ENCODE measurements around the gene CX3CL1. TPM values are rescaled to one million over a fixed set of nuclear protein-coding genes. Genes with fewer than 3 reads are reported as not detected.

CX3CL1 gene
- total and polyA plus RNA-seq, 2 of the 13 experiments (the other 11 are each of a cell fraction or from before 2014, with no cell fraction given) = 57.3 to 60.8 TPM

- Histone ChIP-seq H3K79me2 (ENCODE audit: insufficient read depth, low read length) (no peaks in the 10 kb centered on the region), H3K36me3 (replicated peaks in 1 of 2; ENCODE audit: control insufficient read depth in 1 of 2, insufficient read depth in 2 of 2, low read length in 2 of 2) (peaks cover under 1 to 11% of the 10 kb centered on the region in 2 experiments; a peak in 3 of 5 replicates), H3K27ac (ENCODE audit: extremely low read length, insufficient read depth, low read length) (no peak overlapping the region), H3K9me3 (ENCODE audit: low read length) (no peaks in the 10 kb centered on the region), H3K4me3 (replicated peaks in 1 of 3; ENCODE audit: insufficient read depth in 1 of 3, low read depth in 2 of 3, low read length in 3 of 3) (no peak overlapping the region), H4K20me1 (ENCODE audit: insufficient read depth, low read length) (no peaks in the 10 kb centered on the region), H3K27me3 (ENCODE audit: control insufficient read depth in 1 of 2, insufficient read depth in 2 of 2, low read length in 2 of 2) (no peaks in the 10 kb centered on the region), H3K9ac (ENCODE audit: insufficient read depth, low read depth, low read length) (no peak overlapping the region), H3K4me1 (ENCODE audit: insufficient read depth, low read length) (peaks cover 23% of the 10 kb centered on the region), H3K4me2 (ENCODE audit: low read depth, low read length) (no peak overlapping the region), H2AFZ (ENCODE audit: low read length) (no peak overlapping the region)
- FAIRE-seq (no peak), DNase-seq (ENCODE audit: low spot score) (no peak), ATAC-seq (no peak)
- WGBS (ENCODE audit: low lambda C conversion rate) = 64% methylated on average over 2 of the region's 2 CpGs
- intact Hi-C loops (cut with micrococcal nuclease; ENCODE audit: unreplicated experiment) (no loop called here), in situ Hi-C loops (cut with HindIII; ENCODE audit: extremely low pct_ligation_motif_present, low pct_unique_long_range_greater_than_20kb) (loop anchor here (5.0 kb wide), 1 partner anchor 94 kb away; no protein-coding TSS in a partner anchor)
- ChIA-PET CTCF (ENCODE audit: low intra/inter-chr PET ratio, low total read pairs) (interaction anchor here (1.2 to 3.6 kb wide), 4 partner anchors 97 to 339 kb away, joined by 4 to 49 read pairs (median 6); no protein-coding TSS in a partner anchor), POLR2A (interaction anchor here (1.4 to 1.7 kb wide), 3 partner anchors 50 to 119 kb away, joined by 4 to 5 read pairs (median 5); partner anchors contain the start of gene CX3CL1)
- no TSS peak for BruUV-seq (replicated peaks)
- TF ChIP-seq CREBL2 (CRISPR knock-in tag; IDR thresholded peaks at IDR 0.05; ENCODE audit: borderline replicate concordance) (no peak), ARID4A (CRISPR knock-in tag; IDR thresholded peaks at IDR 0.05; ENCODE audit: borderline replicate concordance) (no peak), FOXO4 (CRISPR knock-in tag; conservative IDR thresholded peaks at IDR 0.05) (no peak), PCBP2 (optimal IDR thresholded peaks at IDR 0.05; ENCODE audit: low read depth, low read length, poor library complexity, severe bottlenecking) (peak; percentile 53), HNRNPK (IDR thresholded peaks at IDR 0.05; ENCODE audit: low read depth, low read length, poor library complexity, severe bottlenecking) (peak; percentile 83), ZNF576 (CRISPR knock-in tag; IDR thresholded peaks at IDR 0.05) (no peak)
These were observed 50.9 kb downstream of the CX3CL1 start for GRCh38 chr16:57423152-57423551.

All from HepG2 (cell line).